GM21619 (cell line): Measurements from ENCODE around the gene CFAP61.
"Not testable (repeated sequence)": the region's sequence is repeated elsewhere in the genome, so short reads cannot be mapped to it uniquely, and the experiment has no call there.

ENCODE experiments used
- ATAC-seq: cut with Tn5 transposase; IDR thresholded peaks from one replicate; pipeline ENCODE4 v1.9.1; 2021; ENCODE audit not compliant: unreplicated experiment

The CFAP61 gene

GRCh38 chr20:20089939-20090338 lies 37.6 kb downstream of the CFAP61 start:
- no peak for ATAC-seq

GRCh38 chr20:20092827-20093226 lies 40.5 kb downstream of the CFAP61 start:
- ATAC-seq, result no peak

GRCh38 chr20:20094410-20094809 lies 42.1 kb downstream of the CFAP61 start:
- no peak for ATAC-seq

- no peak for ATAC-seq
Observed at GRCh38 chr20:20095114-20095872, 43.0 kb downstream of the CFAP61 start.

- ATAC-seq, result no peak
Observed at GRCh38 chr20:20096421-20096820, 44.1 kb downstream of the CFAP61 start.

GRCh38 chr20:20100881-20101280 lies 48.5 kb downstream of the CFAP61 start:
- no peak for ATAC-seq

- no peak for ATAC-seq
Observed at GRCh38 chr20:20102163-20102562, 49.8 kb downstream of the CFAP61 start.

- no peak for ATAC-seq
Observed at GRCh38 chr20:20102716-20103258, 50.5 kb downstream of the CFAP61 start.

GRCh38 chr20:20103486-20103885 lies 51.2 kb downstream of the CFAP61 start:
- no peak for ATAC-seq

- ATAC-seq, result not testable (repeated sequence)
Observed at GRCh38 chr20:20123187-20123586, 70.9 kb downstream of the CFAP61 start.

- ATAC-seq, result no peak
Observed at GRCh38 chr20:20130399-20130798, 78.1 kb downstream of the CFAP61 start.

- ATAC-seq, result no peak
Observed at GRCh38 chr20:20134941-20135575, 82.7 kb downstream of the CFAP61 start.

- ATAC-seq, result no peak
Observed at GRCh38 chr20:20136313-20136712, 84.0 kb downstream of the CFAP61 start.

GRCh38 chr20:20137851-20138250 lies 85.5 kb downstream of the CFAP61 start:
- no peak for ATAC-seq

- ATAC-seq, result no peak
Observed at GRCh38 chr20:20138301-20139064, 86.2 kb downstream of the CFAP61 start.

GRCh38 chr20:20139403-20139802 lies 87.1 kb downstream of the CFAP61 start:
- ATAC-seq, result no peak

- ATAC-seq, result no peak
Observed at GRCh38 chr20:20143165-20143564, 90.8 kb downstream of the CFAP61 start.

GRCh38 chr20:20143646-20144045 lies 91.3 kb downstream of the CFAP61 start:
- ATAC-seq, result no peak

GRCh38 chr20:20148779-20149178 lies 96.4 kb downstream of the CFAP61 start:
- no peak for ATAC-seq

GRCh38 chr20:20150241-20150640 lies 97.9 kb downstream of the CFAP61 start:
- ATAC-seq, result no peak

GRCh38 chr20:20160520-20160919 lies 108.2 kb downstream of the CFAP61 start:
- no peak for ATAC-seq

- no peak for ATAC-seq
Observed at GRCh38 chr20:20161611-20162010, 109.3 kb downstream of the CFAP61 start.
